Lower lobe of right lung (tissue), 2 donors: ENCODE measurements around the gene PACRG. TPM values are rescaled to one million over a fixed set of nuclear protein-coding genes. Genes with fewer than 3 reads are reported as not detected.

ENCODE experiments used
- ATAC-seq, 2 donors: fragments of 200-7000 bp; cut with Tn5 transposase; one replicate each; pipeline ENCODE4 v1.9.1; 2020 to 2022; ENCODE audit warnings: mild to moderate bottlenecking in 2 of 2, moderate library complexity in 2 of 2
- DNase-seq: peaks from one replicate; pipeline ENCODE4 v3.0.0-alpha.2; 2020
- H3K27ac ChIP-seq: fragments of 200-600 bp; one replicate; pipeline ENCODE4 v1.8.0; 2022
- H3K27me3 ChIP-seq: fragments of 200-600 bp; one replicate; pipeline ENCODE4 v1.8.0; 2022; ENCODE audit warnings: low read depth
- H3K36me3 ChIP-seq: fragments of 200-600 bp; one replicate; pipeline ENCODE4 v1.8.0; 2022; ENCODE audit warnings: mild to moderate bottlenecking
- H3K4me1 ChIP-seq: fragments of 200-600 bp; one replicate; pipeline ENCODE4 v1.8.0; 2022
- H3K4me3 ChIP-seq: fragments of 200-600 bp; one replicate; pipeline ENCODE4 v1.8.0; 2022; ENCODE audit warnings: mild to moderate bottlenecking
- H3K9me3 ChIP-seq: fragments of 200-600 bp; one replicate; pipeline ENCODE4 v1.8.0; 2022
- intact Hi-C: fragments of 100-400 bp; cut with DNase I; formaldehyde crosslinking; loops from one replicate; pipeline ENCODE4 v1.11.0; 2022
- total RNA-seq: library from RNA; stranded (reverse); fragmentation: NEBNext Ultra II Directional; extraction: Animal tissue kit (Norgen Biotek cat#: 25700); gene quantifications from one replicate; pipeline ENCODE4 v1.2.1, GENCODE V29; 2021
- TF ChIP-seq, protein P1 (sequence below): fragments of 200-600 bp; IDR thresholded peaks from one replicate; pipeline ENCODE4 v1.8.0; 2022; ENCODE audit warnings: antibody characterized with exemption, mild to moderate bottlenecking
- donor health status: DM: no; HTN: yes; CAD: no; lungs with severe emphysema.

Gene PACRG
- total RNA-seq, 1 donor from 2014 or later: 5.5 TPM

- Histone ChIP-seq H3K27ac (no peak overlapping the region), H3K4me3 (no peak overlapping the region), H3K9me3 (no peaks in the 10 kb centered on the region), H3K4me1 (peaks cover 13% of the 10 kb centered on the region), H3K27me3 (no peaks in the 10 kb centered on the region), H3K36me3 (no peaks in the 10 kb centered on the region)
- DNase-seq: no peak
- intact Hi-C loops: no loop called here
- no peak for ATAC-seq
- TF ChIP-seq, protein P1, sequence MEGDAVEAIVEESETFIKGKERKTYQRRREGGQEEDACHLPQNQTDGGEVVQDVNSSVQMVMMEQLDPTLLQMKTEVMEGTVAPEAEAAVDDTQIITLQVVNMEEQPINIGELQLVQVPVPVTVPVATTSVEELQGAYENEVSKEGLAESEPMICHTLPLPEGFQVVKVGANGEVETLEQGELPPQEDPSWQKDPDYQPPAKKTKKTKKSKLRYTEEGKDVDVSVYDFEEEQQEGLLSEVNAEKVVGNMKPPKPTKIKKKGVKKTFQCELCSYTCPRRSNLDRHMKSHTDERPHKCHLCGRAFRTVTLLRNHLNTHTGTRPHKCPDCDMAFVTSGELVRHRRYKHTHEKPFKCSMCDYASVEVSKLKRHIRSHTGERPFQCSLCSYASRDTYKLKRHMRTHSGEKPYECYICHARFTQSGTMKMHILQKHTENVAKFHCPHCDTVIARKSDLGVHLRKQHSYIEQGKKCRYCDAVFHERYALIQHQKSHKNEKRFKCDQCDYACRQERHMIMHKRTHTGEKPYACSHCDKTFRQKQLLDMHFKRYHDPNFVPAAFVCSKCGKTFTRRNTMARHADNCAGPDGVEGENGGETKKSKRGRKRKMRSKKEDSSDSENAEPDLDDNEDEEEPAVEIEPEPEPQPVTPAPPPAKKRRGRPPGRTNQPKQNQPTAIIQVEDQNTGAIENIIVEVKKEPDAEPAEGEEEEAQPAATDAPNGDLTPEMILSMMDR: no peak
Observed at GRCh38 chr6:163261361-163261760, 533.6 kb downstream of the PACRG start.

- no peaks in the 10 kb centered on the region for H3K36me3 ChIP-seq
- peaks cover 13% of the 10 kb centered on the region for H3K4me1 ChIP-seq
- intact Hi-C loops: no loop called here
- ATAC-seq: no peak
- TF ChIP-seq, protein P1: no peak
- no peak overlapping the region for H3K4me3 ChIP-seq
- H3K9me3 ChIP-seq: no peaks in the 10 kb centered on the region
- H3K27me3 ChIP-seq: no peaks in the 10 kb centered on the region
- no peak for DNase-seq
- H3K27ac ChIP-seq: no peak overlapping the region
Observed at GRCh38 chr6:163262080-163262479, 534.3 kb downstream of the PACRG start.

DNA sequence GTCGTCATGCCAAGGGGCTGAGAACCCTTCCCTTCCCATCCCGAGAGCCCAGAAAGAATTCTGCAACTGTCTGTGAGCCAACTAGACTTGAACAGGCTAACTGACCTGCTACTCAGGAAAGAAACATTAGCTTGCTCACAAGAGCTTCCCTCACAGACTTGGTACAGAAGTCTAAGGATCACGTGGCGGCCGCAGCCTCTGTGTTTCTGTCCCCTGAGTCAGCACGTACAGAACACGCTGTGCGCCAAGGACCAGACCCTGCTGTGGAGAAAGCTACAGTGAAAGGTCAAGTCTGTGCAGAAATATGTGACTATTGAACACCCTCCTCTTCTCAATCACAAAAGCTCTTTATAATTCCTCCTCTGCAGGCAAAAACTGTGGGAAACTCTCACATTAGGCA lies 535.4 kb downstream of the PACRG start:
- no peaks in the 10 kb centered on the region for H3K36me3 ChIP-seq
- TF ChIP-seq, protein P1: no peak
- peaks cover 13% of the 10 kb centered on the region for H3K4me1 ChIP-seq
- H3K27me3 ChIP-seq: no peaks in the 10 kb centered on the region
- intact Hi-C loops: no loop called here
- no peak for ATAC-seq
- H3K4me3 ChIP-seq: no peak overlapping the region
- DNase-seq: no peak
- H3K9me3 ChIP-seq: no peaks in the 10 kb centered on the region
- no peak overlapping the region for H3K27ac ChIP-seq

DNA sequence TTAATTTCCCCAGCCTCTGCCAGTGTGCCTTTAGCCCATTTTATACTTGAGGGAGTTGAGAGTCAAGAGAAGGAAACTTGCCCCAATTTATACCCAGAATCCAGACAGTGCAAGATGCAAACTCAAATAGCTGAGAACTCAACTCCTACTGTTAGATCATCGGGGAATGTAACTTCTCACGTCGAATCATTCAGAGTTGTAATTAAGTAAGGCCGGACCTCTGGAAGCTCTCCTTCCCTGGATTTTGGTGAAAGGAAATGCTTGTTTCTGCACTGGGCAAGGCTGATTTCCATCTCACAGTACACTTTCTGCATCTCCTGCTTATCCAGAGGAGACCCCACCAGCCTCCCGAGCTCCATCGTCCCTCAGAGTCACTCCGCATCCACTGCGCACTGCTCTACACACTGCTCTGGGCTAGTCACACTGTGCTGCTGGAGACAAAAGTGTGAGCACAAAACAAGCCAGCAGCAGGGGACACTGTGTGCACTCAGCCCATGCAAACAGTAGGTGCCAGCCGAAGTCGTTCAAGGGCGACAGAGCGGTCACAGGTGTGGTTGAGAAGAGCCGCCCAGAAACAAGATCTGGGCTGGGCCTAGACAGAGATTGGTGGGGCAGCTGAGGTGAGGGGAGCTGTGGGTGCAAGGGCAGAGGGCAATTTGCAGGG lies 536.4 kb downstream of the PACRG start:
- DNase-seq: no peak
- H3K4me1 ChIP-seq: peaks cover 13% of the 10 kb centered on the region
- H3K27ac ChIP-seq: no peak overlapping the region
- ATAC-seq: peak; percentile 63 to 69
- TF ChIP-seq, protein P1: no peak
- no peaks in the 10 kb centered on the region for H3K36me3 ChIP-seq
- no peak overlapping the region for H3K4me3 ChIP-seq
- intact Hi-C loops: no loop called here
- H3K9me3 ChIP-seq: no peaks in the 10 kb centered on the region
- no peaks in the 10 kb centered on the region for H3K27me3 ChIP-seq

GRCh38 chr6:163264662-163265035 lies 536.9 kb downstream of the PACRG start:
- H3K4me3 ChIP-seq: no peak overlapping the region
- DNase-seq (no peak), ATAC-seq (peak in 1 of 2 donors; percentile 19)
- TF ChIP-seq, protein P1: no peak
- H3K4me1 ChIP-seq: peaks cover 13% of the 10 kb centered on the region
- H3K36me3 ChIP-seq: no peaks in the 10 kb centered on the region
- no peaks in the 10 kb centered on the region for H3K9me3 ChIP-seq
- no peak overlapping the region for H3K27ac ChIP-seq
- no peaks in the 10 kb centered on the region for H3K27me3 ChIP-seq
- intact Hi-C loops: no loop called here
